ENCODE results near the gene TRIM37.

DNA sequence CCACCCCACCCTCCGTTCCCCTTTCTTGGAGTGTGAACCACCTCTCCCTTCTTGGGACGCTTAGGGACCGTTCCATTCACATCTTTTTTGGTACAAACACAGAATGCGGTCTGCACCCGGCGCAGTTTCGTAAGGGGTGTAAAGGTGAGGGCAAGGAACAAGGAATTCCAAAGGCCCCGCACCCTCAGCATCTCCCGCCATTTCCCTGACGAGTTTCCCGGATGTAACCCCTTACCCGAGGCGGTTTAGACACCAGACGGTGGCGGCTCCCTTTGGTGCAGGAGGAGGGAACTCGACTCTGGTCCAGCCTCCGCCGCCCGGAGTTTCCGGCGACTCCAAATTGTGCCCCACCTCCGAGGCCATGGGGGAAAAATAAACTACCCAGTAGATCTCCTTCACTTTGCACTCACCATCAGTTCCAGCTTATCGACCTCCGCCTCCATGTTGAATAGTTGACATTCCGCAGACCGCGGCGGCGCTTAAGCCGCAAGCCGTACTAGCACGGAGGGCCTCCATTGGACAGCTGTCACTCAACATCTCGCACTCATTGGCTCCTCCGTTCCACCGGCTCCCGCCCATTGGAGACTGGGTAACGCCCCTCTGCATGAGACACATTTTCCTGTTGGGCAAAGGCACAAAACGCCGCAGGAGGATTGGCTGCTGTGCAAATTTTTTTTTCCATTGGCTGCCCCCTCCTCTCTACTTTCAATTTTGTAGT, 48.2 kb upstream of the TRIM37 start, which contains the start of gene SKA2:
- TF ChIP-seq RCOR1 (IDR thresholded peaks at IDR 0.05; ENCODE audit: low read length) (no peak), FOSL2 (IDR thresholded peaks at IDR 0.05; ENCODE audit: borderline replicate concordance, low read depth) (no peak), JUND (IDR thresholded peaks at IDR 0.05) (no peak), FOXJ3 (CRISPR knock-in tag; IDR thresholded peaks at IDR 0.05) (no peak)
